Measurements from ENCODE around the gene CCDC187.

DNA sequence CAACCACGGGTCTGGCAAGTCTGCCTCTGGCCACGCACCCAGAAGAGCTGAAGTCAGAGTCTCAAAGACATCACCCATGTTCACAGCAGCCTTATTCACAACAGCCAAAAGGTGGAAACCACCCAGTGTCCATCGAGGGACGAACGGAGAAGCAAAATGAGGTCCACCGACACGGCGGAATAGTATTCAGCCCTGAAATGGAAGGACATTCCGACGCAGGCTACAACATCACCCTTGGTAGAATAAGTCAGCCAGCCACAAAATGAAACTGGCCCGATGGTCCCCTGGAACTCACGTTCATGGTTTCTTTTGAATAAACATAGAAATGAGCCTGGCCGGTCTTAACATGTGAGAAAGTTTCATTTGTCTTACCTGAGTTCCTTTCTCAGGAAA lies 16.9 kb downstream of the CCDC187 start:
- TF ChIP-seq, protein P1, sequence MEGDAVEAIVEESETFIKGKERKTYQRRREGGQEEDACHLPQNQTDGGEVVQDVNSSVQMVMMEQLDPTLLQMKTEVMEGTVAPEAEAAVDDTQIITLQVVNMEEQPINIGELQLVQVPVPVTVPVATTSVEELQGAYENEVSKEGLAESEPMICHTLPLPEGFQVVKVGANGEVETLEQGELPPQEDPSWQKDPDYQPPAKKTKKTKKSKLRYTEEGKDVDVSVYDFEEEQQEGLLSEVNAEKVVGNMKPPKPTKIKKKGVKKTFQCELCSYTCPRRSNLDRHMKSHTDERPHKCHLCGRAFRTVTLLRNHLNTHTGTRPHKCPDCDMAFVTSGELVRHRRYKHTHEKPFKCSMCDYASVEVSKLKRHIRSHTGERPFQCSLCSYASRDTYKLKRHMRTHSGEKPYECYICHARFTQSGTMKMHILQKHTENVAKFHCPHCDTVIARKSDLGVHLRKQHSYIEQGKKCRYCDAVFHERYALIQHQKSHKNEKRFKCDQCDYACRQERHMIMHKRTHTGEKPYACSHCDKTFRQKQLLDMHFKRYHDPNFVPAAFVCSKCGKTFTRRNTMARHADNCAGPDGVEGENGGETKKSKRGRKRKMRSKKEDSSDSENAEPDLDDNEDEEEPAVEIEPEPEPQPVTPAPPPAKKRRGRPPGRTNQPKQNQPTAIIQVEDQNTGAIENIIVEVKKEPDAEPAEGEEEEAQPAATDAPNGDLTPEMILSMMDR (IDR thresholded peaks at IDR 0.05; ENCODE audit: borderline replicate concordance, extremely low read depth, low read length, poor library complexity, severe bottlenecking) = no peak
- TF ChIP-seq EZH2 (IDR thresholded peaks at IDR 0.05; ENCODE audit: borderline replicate concordance, low read depth, low read length, severe bottlenecking) = no peak
